Cardiac fibroblast (primary cell): ENCODE measurements around the gene HDAC9.
A peak's percentile ranks its signal among the peaks of the same experiment; 100 is the strongest.

Source experiments
- DNase-seq, 2 donors: peaks; one replicate each; pipeline versions ENCODE4 v3.0.0 to v3.0.0-alpha.2; 2010; ENCODE audit warnings: low read depth in 2 of 2
- H3K4me3 ChIP-seq, 2 donors: replicated peaks in 1 of 2; 1 replicate in 1 of 2; 2 replicates in 1 of 2; pipeline ENCODE4 v1.5.1; 2011; ENCODE audit warnings: low read depth in 2 of 2, low read length in 2 of 2, mild to moderate bottlenecking in 2 of 2, moderate library complexity in 1 of 2
- CTCF ChIP-seq: IDR thresholded peaks from one replicate; pipeline ENCODE4 v1.5.1; 2011; ENCODE audit warnings: low read depth, mild to moderate bottlenecking, low read length, inconsistent platforms

HDAC9 gene

GRCh38 chr7:19001854-19002253 is 506.3 kb downstream of the HDAC9 start:
- peak; percentile 49 to 55 for DNase-seq
- H3K4me3 ChIP-seq: no peak overlapping the region
- no peak for TF ChIP-seq CTCF

GRCh38 chr7:19009241-19009935 is 513.8 kb downstream of the HDAC9 start:
- no peak for TF ChIP-seq CTCF
- H3K4me3 ChIP-seq: no peak overlapping the region
- peak; percentile 43 to 73 for DNase-seq

- no peak for DNase-seq
- TF ChIP-seq CTCF: no peak
- H3K4me3 ChIP-seq: no peak overlapping the region
Measured at GRCh38 chr7:19009936-19010280, 514.4 kb downstream of the HDAC9 start.

- peak; percentile 19 to 51 for DNase-seq
Measured at GRCh38 chr7:19011212-19011611, 515.7 kb downstream of the HDAC9 start.

GRCh38 chr7:19015098-19015497 is 519.5 kb downstream of the HDAC9 start:
- no peak for TF ChIP-seq CTCF
- no peak for DNase-seq

More at GRCh38 chr7:19011212-19011611, 515.7 kb downstream of the HDAC9 start:
- no peak for TF ChIP-seq CTCF
- H3K4me3 ChIP-seq: no peak overlapping the region

GRCh38 chr7:19016140-19016539 is 520.6 kb downstream of the HDAC9 start:
- DNase-seq: peak; percentile 43 to 68
- no peak overlapping the region for H3K4me3 ChIP-seq
- no peak for TF ChIP-seq CTCF

More at GRCh38 chr7:19015098-19015497, 519.5 kb downstream of the HDAC9 start:
- no peak overlapping the region for H3K4me3 ChIP-seq

- peak; percentile 17 for TF ChIP-seq CTCF
- DNase-seq: no peak
- no peak overlapping the region for H3K4me3 ChIP-seq
Measured at GRCh38 chr7:19017374-19017773, 521.8 kb downstream of the HDAC9 start.
